Putamen (tissue), 1 donor: ENCODE data around the gene LONRF2.
A peak's percentile ranks its signal among the peaks of the same experiment; 100 is the strongest.
"Not testable (repeated sequence)": the region's sequence is repeated elsewhere in the genome, so short reads cannot be mapped to it uniquely, and the experiment has no call there.

Experiments used
- DNase-seq: peaks from one replicate; pipeline ENCODE4 v3.0.0-alpha.2; 2016; ENCODE audit warnings: low spot score

The LONRF2 gene

DNA sequence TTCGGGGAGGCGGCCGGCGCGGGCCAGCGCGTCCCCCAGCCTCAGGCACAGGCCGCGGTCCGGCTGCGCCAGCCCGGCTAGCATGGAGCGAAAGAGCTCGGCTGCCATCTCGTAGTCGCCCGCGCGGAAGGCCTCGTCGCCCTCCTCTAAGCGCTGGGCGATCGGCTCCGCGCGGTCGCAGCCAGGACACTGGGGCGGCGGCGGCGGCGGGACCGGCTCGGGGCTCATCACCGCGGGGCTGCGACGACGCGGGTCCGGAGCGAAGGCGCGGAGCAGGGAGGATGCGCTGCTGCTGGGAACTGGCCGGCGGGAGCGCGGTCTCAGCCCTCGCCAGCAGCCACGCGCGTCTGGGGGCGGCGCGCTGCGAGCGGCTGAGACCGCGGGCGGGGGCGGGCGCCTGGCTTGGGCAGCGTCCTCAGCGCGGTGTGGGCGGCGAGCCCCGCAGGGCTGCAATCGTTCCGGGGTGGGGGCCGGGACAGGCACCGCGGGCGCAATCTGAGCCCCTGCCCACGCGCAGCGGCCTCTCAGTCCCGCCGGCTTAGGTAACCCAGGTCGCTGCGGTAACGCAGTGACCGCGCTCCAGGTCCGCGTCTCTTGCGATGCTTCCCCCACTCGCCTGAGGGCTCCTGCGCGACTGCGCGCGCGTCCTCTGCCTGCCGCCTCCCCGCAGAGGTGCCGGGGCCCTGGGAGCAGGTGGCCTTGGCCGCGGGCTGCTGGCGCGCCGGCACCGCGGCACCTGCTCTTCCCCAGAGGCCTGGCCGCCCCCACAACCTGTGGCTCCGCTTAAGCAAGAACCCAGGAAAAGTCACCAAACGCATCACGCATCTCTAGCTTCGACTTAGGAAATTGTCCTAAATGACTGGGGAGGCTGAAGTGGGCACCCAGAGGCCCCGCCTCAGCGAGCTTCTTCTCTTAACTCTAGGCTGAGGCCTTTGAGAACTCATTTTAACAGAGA is at the start of gene LONRF2:
Gene LONRF2 (minus strand): TSS at position 636 of the 955 bp plus-strand sequence. CDS start 408 bp downstream, at position 228.
- peak; percentile 53 for DNase-seq

DNA sequence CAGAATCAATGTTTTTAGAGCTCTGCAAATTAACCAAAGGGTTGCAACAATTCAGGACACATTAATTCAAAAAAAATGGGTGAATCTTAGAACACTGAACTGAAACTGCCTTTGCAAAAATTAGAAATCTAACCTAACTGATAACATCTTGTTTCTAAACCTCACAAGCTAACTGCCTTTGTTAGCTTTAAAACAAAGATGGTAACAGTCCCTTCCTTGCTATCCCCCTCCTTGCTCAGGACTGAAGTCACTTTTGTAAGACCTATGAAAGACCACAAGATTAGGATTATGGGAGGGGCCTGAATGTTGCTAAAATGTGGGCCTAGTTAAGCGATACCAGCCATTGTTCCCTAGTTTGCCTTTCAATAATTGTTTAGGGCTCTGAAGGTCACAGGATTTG is 44.9 kb upstream of the LONRF2 start:
- no peak for DNase-seq

DNA sequence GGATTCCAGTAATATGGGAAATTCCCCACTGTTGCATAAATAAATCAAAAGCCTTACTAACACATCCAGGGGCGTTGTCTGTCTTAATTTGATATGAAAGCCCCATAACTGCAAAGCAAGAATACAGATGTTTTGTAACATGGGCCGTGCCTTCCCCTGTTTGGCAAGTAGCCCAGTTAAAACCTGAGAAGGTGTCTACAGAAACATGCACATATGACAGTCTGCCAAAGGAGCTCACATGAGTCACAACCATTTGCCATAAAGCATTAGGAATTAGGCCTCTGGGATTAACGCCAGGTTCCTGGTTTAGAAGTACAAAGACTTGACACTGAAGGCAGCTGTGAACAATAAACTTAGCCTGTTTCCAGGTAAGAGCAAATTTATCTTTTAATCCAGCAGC is 43.1 kb upstream of the LONRF2 start:
- DNase-seq: peak; percentile 5

DNA sequence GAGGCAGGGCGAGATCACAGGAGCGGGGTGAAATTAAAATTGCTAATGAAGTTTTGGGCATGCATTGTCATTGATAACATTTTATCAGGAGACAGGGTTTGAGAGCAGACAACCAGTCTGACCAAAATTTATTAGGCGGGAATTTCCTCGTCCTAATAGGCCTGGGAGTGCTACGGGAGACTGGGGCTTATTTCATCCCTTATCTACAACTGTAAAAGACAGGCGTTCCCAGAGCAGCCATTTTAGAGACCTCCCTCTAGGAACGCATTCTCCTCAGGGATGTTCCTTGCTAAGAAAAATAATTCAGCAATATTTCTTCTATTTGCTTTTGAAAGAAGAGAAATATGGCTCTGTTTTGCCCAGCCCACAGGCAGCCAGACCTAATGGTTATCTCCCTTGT is 40.0 kb upstream of the LONRF2 start:
- not testable (repeated sequence) for DNase-seq

DNA sequence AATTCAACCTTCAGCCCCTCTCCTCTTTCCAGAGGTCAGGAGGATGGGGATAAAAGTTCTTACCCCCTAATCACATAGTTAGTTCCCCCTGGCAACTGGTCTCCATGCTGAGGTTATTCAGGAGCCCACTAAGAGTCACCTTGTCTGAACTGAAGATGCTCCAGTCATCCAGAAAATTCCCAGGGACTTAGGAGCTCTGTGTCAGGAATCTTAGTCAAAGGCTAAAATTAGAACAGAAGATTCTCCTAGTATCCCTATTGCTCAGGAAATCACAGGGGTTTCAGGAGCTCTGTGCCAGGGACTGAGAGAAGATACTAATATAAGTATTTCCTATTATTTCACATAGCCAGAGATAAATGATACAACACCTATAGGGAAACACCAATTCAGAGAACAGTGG is 37.3 kb upstream of the LONRF2 start:
- DNase-seq: no peak

DNA sequence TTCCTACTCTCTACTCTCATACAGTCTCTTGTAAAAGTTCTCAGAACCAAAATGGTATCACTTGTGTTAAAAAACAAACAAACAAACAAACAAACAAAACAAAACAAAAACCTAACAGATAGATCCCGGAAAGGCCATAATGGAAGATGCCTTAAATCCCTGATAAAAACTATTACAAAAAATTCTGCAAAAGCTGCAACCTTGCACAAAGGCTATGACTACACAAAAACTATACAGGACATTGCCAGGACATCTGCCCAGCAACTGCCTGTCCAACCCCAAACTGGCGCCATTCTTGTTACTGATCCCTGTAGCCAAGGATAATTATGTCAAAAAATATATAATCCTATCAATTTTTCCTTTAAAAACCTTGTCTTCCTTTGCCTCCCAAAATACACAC is 36.3 kb upstream of the LONRF2 start:
- DNase-seq: no peak

DNA sequence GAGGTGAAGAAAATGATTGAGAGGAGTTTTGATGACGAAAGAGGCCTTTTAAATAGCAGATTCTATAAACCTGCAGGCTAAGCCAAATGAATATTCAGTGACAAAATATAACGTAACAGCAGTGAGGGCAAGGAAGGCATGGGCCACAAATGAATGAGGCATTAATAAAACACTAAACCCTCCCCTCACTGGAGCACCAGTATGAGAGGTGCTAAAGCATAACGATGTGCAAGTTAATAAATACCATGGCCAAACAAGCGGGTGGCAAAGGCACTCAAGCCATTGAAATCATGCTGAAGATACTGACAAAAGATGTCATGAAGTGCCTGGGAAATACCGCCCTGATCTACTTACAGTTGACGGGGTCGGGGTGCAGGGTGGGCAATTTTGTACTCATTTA is 30.2 kb upstream of the LONRF2 start:
- DNase-seq: no peak

DNA sequence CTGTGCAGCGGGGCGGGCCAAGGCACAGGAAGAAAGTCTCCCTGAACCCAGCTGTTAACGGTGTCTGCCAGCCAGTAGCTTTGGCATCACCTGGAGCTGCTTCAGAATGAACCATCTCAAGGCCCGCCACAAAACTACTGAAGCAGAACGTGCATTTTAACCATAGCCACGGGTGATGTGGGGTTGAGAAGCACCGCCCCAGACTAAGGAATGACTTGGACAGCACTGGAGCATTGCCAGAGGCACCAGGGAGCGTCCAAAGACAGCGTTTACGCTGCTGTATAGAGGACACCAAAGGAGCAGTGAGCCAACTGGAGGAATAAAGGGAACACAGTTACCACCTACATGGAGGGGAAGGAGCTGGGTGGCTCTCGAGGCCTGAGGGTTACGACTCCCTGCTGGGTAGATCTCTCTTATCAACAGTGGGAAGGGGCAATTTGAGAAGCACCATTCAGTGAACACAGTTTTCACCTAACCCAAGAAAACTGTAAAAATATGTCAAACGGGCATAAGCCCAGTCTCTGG is 28.4 kb upstream of the LONRF2 start:
- no peak for DNase-seq

DNA sequence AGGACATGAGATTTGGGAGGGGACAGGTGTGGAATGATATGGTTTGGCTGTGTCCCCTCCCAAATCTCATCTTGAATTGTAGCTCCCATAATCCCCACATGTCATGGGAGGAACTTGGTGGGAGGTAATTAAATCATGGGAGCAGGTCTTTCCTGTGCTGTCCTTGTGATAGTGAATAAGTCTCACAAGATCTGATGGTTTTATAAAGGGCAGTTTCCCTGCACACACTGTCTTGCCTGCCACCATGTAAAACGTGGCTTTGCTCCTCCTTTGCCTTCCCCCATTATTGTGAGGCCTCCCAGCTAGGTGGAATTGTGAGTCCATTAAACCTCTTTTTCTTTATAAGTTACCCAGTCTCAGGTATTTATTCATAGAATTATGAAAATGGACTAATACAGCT is 22.8 kb upstream of the LONRF2 start:
- not testable (repeated sequence) for DNase-seq

DNA sequence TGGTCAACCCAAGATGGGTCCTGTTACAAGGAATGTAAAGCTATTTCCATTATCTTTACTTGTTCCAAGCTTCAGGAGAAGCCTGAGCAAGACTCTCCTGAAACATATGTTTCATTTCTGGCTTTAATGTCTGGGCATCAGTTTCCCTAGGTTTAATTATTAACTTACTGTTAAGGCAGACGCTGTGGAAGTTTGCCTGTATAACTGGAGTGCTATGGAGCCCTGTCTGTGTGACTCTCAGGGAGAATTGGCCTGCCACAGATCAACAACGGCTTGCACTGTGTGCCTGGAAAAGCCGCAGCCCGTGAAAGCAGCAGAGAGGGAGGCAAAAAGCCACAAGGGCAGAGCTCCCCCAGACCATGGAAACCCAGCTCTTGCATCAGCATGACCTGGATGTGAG is 22.1 kb upstream of the LONRF2 start:
- DNase-seq: no peak

DNA sequence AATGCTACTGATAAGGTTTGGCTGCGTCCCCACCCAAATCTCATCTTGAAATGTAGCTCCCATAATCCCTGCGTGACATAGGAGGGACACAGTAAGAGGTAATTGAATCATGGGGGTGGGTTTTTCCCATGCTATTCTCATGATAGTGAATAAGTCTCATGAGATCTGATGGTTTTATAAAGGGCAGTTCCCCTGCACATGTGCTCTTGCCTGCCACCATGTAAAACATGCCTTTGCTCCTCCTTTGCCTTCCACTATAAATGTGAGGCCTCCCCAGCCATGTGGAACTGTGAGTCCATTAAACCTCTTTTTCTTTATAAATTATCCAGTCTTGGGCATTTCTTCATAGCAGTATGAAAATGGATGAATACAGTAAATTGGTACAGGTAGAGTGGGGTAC is 20.2 kb upstream of the LONRF2 start:
- not testable (repeated sequence) for DNase-seq

DNA sequence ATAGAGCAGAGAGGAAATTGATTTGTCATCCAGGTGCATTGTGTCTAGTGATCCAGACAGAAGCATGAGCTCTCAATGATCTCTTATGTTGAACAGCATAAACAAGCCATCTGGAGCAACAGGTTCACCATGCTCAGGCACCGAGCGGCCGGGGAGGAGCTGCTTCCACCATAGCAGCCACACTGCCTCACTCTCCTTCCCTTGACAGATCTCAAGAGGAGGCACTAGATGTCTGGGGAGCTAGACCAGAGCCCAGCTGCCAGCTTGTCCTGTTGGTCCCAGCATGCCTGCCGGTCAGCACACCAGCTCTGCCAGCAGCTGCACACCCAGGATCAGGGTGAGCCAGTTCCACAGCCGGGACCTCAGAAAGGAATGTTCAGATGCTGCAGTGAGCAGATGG is 17.5 kb upstream of the LONRF2 start:
- DNase-seq: no peak

DNA sequence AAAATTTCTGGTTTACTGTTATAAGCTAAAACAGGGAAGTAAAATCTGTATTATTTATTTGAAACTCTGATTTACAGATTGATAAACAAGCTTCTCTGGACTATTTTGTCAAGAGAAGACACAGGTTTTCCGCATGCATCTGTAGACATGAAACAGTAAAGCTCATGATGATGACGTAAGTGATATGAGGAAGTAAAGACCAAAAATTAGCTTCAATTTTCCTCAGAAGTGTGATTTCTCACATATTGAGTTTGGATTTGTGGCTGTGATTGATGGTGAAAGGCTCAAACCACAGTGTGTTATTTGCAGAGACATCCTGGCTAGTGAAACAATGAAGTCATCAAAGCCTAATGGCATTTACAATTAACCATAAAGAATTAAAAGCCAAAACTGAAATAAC is 12.6 kb upstream of the LONRF2 start:
- no peak for DNase-seq

DNA sequence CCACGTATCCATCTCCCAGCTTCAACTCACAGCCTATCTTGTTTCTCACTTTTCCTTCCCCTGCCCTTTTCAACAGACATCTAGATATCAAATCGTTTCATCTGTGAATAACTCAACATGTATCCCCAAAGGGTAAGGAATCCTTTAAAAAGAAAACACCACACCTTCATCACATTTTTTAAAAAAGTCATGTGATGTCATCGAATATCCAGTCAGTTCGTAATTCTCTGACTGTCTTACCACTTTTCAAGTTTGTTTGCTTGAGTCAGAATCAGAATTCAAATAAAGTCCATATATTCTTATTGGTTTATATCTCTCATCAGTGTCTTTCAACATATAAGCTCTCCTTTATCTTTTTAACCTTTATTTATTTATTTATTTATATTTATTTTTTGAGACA is 5.4 kb upstream of the LONRF2 start:
- no peak for DNase-seq

DNA sequence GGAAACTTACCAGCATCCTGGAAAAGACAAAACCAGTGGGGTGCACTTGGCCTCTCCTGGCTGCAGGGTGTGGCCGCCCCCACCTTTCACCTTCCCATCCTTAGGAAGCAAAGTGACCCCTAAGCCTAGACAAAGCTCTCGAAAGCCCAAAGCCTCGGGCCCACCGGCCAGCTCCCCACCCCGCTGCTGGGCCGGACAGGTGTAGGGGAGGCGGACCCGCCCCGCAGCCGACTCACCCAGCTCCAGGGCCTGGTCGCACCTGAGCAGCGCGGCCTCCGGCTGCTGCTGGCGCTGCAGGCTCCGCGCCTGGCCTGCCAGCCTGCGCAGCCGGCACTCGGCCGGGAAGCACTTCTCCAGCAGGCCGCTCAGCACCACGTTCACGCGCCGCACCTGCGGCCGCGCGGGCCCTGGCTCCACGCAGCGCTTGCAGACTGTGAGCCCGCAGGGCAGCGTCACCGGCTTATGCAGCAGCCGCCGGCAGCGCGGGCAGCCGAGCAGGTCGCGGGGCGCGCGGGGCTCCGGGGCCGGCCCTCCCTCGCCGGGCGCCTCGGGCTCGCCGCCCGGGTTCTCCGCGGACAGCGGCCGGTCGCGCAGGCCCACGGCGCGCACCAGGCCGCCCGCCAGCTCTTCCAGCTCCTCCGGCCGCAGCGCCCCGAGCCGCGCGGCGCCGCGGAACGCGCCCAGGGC is 979 bp downstream of the LONRF2 start:
- DNase-seq: no peak

DNA sequence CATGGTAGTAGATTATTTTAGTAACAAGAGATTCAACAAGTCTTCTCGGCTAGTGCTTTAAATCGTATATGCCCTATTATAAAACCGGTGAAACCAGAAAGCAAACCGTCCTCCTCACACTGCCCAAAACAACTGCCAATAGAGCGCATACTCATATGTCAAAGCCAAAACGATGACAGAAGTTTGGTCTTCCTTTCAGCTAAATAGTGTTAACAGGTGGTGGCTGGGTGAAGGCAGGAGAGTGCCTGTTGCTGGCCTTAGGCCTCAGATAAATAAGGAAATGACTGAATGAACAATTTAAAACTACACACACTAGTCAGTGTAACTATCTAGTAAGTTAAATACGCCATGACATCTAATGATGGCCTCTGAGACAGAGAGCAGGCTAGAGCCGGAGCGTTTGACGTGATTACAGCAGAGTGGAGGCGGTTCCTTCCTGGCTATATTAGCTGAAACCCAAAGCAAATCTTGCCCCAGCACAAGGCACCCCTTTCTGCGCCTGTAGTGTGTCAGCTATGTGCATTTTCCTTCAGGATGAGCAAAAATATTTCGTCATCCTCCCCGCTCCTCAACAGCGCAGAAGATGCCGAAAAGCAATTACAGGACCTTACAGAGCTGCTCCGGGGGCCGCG is 1.6 kb downstream of the LONRF2 start:
- DNase-seq: peak; percentile 53

DNA sequence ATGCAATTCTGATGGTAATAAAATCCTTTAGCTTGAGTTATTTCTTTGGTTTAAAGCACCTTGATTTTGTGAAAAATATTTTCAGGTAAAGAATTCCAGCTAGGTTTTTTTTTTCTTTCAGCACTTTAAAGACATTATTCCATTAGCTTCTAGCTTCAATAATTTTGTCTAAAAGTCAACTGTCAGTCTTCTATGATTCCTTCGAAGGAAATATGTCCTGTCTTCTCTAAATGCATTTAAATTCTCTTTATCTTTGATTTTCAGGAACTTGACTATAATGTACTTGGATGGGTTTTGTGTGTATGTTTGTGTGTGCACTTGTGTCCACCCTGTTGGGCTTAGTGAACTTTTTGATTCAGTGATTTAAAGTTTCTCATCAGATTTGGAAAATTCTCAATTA is 4.7 kb downstream of the LONRF2 start:
- DNase-seq: no peak

DNA sequence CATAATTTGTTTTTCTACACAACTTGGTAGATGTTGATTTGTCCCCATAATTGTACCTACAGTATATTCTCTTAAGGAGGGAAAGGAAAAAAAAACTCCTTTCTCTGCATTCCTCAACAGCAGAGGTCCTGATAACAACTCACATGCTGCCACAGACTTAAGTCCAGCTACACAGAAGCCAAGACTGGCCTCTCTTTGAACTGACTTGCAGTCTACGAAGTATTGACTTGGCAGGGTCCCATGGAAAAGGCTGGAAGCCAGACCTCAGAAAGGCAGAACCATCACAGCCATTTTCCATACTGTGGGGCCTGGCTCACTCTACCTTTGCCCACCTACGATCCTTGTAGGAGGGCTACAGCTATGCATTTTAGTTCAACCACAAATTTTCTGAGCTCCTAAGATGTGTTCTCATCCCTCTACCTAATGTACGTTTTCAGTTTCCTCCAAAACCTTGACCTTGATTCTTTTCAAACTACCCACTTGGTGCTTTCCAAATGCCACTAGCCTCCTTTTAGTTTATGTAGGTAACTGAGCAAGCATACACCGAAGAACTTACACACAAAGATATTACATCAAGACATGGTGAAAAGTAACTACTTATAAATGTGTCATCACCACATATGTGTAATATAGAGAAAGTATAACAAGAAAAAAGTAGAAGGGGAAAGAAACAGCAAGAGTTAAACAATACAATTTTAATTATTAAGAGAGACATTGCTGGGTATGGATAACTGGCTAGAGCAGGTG is 12.2 kb downstream of the LONRF2 start:
- DNase-seq: no peak

DNA sequence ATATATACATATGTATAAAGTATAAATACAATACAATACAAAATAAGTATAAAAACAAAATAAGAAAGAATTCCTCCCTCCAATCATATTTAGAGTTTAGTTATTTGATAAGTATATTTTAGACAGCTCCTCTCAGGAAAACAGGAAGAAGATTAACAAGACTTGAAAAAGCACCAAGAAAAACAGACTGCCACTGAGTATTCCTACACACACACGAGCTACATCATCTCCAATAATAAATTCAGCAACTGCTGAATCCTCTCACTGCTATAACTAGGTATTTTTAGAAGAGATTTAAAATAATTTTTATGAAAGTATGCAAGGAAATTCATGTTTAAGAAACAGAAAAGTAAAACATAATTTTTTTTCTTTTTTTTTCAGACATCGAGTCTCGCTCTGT is 13.0 kb downstream of the LONRF2 start:
- no peak for DNase-seq

DNA sequence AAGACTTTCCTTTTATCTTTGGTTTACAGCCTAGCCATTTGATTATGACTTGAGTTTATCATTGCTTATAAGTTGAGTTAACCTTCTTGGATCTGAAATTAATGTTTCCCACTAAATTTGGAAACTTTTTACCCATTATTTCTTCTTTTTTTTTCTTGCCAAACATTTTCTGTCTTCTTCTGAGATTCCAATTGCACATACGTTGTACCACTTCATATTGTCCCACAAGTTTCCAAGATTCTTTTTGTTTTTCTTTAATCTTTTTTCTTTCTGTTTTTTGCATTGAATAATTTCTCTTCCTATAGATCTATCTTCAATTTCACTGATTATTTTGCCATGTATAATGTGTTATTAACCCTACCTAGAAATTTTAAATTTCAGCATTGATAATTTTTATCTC is 18.6 kb downstream of the LONRF2 start:
- DNase-seq: no peak

DNA sequence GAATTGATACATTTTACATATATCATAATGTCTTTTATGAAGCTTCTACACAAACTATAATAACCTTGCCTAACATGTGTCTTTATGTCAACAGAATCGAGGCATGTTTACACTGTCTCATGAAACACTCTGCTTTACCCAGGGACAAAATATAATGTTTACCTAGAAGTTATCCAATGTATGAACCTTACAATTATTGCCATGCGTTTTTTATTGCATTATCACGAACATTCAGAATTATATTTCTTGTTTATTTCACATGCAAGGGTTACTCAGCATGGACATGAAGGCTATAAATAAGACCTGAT is 19.8 kb downstream of the LONRF2 start:
- DNase-seq: no peak
